Measurements from ENCODE around the gene PPEF1. TPM values are rescaled to one million over a fixed set of nuclear protein-coding genes. Genes with fewer than 3 reads are reported as not detected.
"Not testable (repeated sequence)": the region's sequence is repeated elsewhere in the genome, so short reads cannot be mapped to it uniquely, and the experiment has no call there.

PPEF1 gene
- total and polyA plus RNA-seq, 2 donors (not counting 1 experiment from before 2014, with no cell fraction given), result under 0.01 TPM; not detected in 1

- Histone ChIP-seq H3K27ac (ENCODE audit: insufficient read depth, low read length) (no peak overlapping the region), H3K27me3 (ENCODE audit: control insufficient read depth, insufficient read depth, low read length) (no peaks in the 10 kb centered on the region), H4K20me1 (ENCODE audit: control insufficient read depth, extremely low read depth, insufficient read depth, low read length) (no peaks in the 10 kb centered on the region), H3K4me1 (ENCODE audit: control insufficient read depth, extremely low read depth, insufficient read depth, low read length) (no peaks in the 10 kb centered on the region), H3K9me3 (ENCODE audit: control insufficient read depth, insufficient read depth, low read depth, low read length) (no peaks in the 10 kb centered on the region), H3K4me3 (replicated peaks in 1 of 4; ENCODE audit: control extremely low read depth in 1 of 4, insufficient read depth in 1 of 4, low read depth in 3 of 4, low read length in 4 of 4) (no peak overlapping the region), H3K79me2 (ENCODE audit: control insufficient read depth, insufficient read depth, low read length) (no peaks in the 10 kb centered on the region), H3K36me3 (ENCODE audit: control insufficient read depth, insufficient read depth, low read length) (no peaks in the 10 kb centered on the region), H3K4me2 (ENCODE audit: extremely low read depth, insufficient read depth, low read length) (no peak overlapping the region), H3K9ac (ENCODE audit: insufficient read depth, low read length) (no peak overlapping the region), H2AFZ (ENCODE audit: low read length) (no peak overlapping the region)
- DNase-seq (ENCODE audit: low read depth in 2 of 2), result no peak
- TF ChIP-seq EZH2 (IDR thresholded peaks at IDR 0.05; ENCODE audit: low read length, missing control alignments), result no peak
- TF ChIP-seq, protein P1, sequence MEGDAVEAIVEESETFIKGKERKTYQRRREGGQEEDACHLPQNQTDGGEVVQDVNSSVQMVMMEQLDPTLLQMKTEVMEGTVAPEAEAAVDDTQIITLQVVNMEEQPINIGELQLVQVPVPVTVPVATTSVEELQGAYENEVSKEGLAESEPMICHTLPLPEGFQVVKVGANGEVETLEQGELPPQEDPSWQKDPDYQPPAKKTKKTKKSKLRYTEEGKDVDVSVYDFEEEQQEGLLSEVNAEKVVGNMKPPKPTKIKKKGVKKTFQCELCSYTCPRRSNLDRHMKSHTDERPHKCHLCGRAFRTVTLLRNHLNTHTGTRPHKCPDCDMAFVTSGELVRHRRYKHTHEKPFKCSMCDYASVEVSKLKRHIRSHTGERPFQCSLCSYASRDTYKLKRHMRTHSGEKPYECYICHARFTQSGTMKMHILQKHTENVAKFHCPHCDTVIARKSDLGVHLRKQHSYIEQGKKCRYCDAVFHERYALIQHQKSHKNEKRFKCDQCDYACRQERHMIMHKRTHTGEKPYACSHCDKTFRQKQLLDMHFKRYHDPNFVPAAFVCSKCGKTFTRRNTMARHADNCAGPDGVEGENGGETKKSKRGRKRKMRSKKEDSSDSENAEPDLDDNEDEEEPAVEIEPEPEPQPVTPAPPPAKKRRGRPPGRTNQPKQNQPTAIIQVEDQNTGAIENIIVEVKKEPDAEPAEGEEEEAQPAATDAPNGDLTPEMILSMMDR (conservative IDR thresholded peaks at IDR 0.05 in 1 of 2, IDR thresholded peaks at IDR 0.05 in 1 of 2; ENCODE audit: low read depth in 1 of 2, low read length in 2 of 2), result no peak
These were observed 54.3 kb downstream of the PPEF1 start for GRCh38 chrX:18761750-18762149.

DNA sequence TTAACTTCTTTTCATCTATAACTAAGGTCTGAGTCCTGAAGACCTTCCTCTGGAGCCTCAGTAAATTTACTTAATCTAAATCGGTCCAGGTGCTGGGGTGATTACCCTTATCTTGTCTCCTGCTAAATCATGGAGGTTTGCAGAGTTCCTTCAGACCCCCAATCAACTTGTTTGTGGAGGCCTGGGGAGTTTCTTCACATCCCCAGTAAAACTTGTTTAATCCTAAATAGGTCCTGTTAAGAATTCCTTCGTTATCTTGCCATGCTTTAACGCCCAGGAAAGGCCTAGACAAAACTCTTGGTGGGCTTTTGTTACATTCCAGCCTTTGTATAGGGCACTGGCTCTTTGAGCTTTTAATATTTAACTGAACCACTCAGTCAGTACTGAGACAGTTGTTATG is 55.7 kb downstream of the PPEF1 start:
- not testable (repeated sequence) for H3K4me2 ChIP-seq (ENCODE audit: extremely low read depth, insufficient read depth, low read length); H3K27ac ChIP-seq (ENCODE audit: insufficient read depth, low read length); H3K27me3 ChIP-seq (ENCODE audit: control insufficient read depth, insufficient read depth, low read length); H2AFZ ChIP-seq (ENCODE audit: low read length); H3K9ac ChIP-seq (ENCODE audit: insufficient read depth, low read length); H3K79me2 ChIP-seq (ENCODE audit: control insufficient read depth, insufficient read depth, low read length); H3K4me1 ChIP-seq (ENCODE audit: control insufficient read depth, extremely low read depth, insufficient read depth, low read length); H3K9me3 ChIP-seq (ENCODE audit: control insufficient read depth, insufficient read depth, low read depth, low read length); H4K20me1 ChIP-seq (ENCODE audit: control insufficient read depth, extremely low read depth, insufficient read depth, low read length); H3K4me3 ChIP-seq (replicated peaks in 1 of 4; ENCODE audit: control extremely low read depth in 1 of 4, insufficient read depth in 1 of 4, low read depth in 3 of 4, low read length in 4 of 4); DNase-seq (ENCODE audit: low read depth in 2 of 2); H3K36me3 ChIP-seq (ENCODE audit: control insufficient read depth, insufficient read depth, low read length)

GRCh38 chrX:18769364-18769763 is 61.9 kb downstream of the PPEF1 start:
- H3K79me2 ChIP-seq (ENCODE audit: control insufficient read depth, insufficient read depth, low read length), result no peaks in the 10 kb centered on the region
- H3K9ac ChIP-seq (ENCODE audit: insufficient read depth, low read length), result no peak overlapping the region
- no peaks in the 10 kb centered on the region for H3K9me3 ChIP-seq (ENCODE audit: control insufficient read depth, insufficient read depth, low read depth, low read length)
- H3K36me3 ChIP-seq (ENCODE audit: control insufficient read depth, insufficient read depth, low read length), result no peaks in the 10 kb centered on the region
- H4K20me1 ChIP-seq (ENCODE audit: control insufficient read depth, extremely low read depth, insufficient read depth, low read length), result no peaks in the 10 kb centered on the region
- DNase-seq (ENCODE audit: low read depth in 2 of 2), result no peak
- H3K27ac ChIP-seq (ENCODE audit: insufficient read depth, low read length), result no peak overlapping the region
- TF ChIP-seq, protein P1 (conservative IDR thresholded peaks at IDR 0.05 in 1 of 2, IDR thresholded peaks at IDR 0.05 in 1 of 2; ENCODE audit: low read depth in 1 of 2, low read length in 2 of 2), result no peak
- no peak for TF ChIP-seq EZH2 (IDR thresholded peaks at IDR 0.05; ENCODE audit: low read length, missing control alignments)
- no peaks in the 10 kb centered on the region for H3K27me3 ChIP-seq (ENCODE audit: control insufficient read depth, insufficient read depth, low read length)
- no peak overlapping the region for H3K4me3 ChIP-seq (replicated peaks in 1 of 4; ENCODE audit: control extremely low read depth in 1 of 4, insufficient read depth in 1 of 4, low read depth in 3 of 4, low read length in 4 of 4)
- H2AFZ ChIP-seq (ENCODE audit: low read length), result no peak overlapping the region
- H3K4me2 ChIP-seq (ENCODE audit: extremely low read depth, insufficient read depth, low read length), result no peak overlapping the region
- H3K4me1 ChIP-seq (ENCODE audit: control insufficient read depth, extremely low read depth, insufficient read depth, low read length), result no peaks in the 10 kb centered on the region

Data from fibroblast of lung (primary cell).